ENCODE data around the gene EXPH5. TPM values are rescaled to one million over a fixed set of nuclear protein-coding genes. Genes with fewer than 3 reads are reported as not detected.

The EXPH5 gene
- total and polyA plus RNA-seq, 7 donors = 0.36 to 2.4 (median 0.55) TPM

DNA sequence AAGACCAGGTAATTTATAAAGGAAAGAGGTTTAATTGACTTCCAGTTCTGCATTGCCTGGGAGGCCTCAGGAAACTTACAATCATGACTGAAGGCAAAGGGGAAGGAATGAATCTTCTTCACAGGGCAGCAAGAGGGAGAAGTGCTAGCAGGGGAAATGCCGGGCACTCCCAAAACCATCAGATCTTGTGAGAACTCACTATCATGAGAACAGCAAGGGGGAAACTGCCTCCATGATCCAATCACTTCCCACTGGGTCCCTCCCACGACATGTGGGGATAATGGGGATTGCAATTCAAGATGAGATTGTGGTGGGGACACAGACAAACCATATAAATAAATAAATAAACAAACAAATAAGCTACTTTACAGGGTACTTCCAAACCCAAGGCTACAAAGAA lies 28.8 kb upstream of the EXPH5 start:
- H3K9me3 ChIP-seq = no peaks in the 10 kb centered on the region
- 39 to 80% methylated on average over 2 of the region's 2 CpGs for WGBS, 2 donors

DNA sequence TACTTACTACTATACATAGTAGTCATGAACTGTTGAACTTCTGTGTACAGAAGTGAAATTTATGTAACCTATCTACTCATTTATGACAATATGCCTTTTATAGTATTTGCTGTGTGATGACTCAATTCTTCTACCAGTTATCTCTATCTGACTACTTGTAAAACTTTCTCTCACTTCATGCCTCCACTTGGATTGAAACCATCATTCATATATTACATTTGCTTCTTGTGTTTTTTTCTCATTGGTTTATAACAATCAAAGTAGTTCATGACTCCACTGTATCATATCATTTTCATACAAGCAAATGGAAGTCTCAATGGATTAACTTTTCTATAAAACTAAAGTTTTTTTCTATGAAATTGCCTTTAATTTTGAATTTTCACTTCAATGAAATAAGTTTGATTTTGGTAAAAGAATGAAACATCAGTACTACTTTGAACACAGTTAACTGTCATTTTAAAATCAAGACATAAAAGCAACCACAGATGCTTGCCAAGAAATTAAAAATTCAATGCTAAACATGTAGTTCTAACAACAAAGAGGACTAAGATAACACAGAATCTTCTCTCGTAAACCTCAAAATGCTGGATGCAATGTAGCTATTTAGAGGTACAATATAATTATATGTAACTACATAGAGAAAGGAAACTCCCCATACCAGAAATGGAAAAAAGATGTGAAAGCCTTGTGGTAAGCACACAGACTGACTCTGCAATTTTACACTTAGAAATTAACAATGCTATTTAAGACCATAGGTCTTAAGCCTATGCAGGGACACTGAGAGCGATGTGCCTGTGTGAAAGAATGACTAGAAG lies 27.6 kb upstream of the EXPH5 start:
- intact Hi-C loops (cut with DNase I) = no loop called here
- no peaks in the 10 kb centered on the region for H3K36me3 ChIP-seq
- DNase-seq = no peak
- H3K9me3 ChIP-seq = no peaks in the 10 kb centered on the region
- TF ChIP-seq POLR2A (IDR thresholded peaks at IDR 0.05) = no peak
- TF ChIP-seq POLR2AphosphoS5 (IDR thresholded peaks at IDR 0.05) = no peak
- TF ChIP-seq CTCF (IDR thresholded peaks at IDR 0.05) = no peak
- TF ChIP-seq EP300 (IDR thresholded peaks at IDR 0.05) = no peak
- H3K4me3 ChIP-seq = no peak overlapping the region
- 53% methylated on average over 2 of the region's 2 CpGs for WGBS, 2 donors
- H3K27ac ChIP-seq = no peak overlapping the region
- no peaks in the 10 kb centered on the region for H3K27me3 ChIP-seq
- no peaks in the 10 kb centered on the region for H3K4me1 ChIP-seq

More for the DNA sequence above, 28.8 kb upstream of the EXPH5 start:
- no peaks in the 10 kb centered on the region for H3K4me1 ChIP-seq
- no peak overlapping the region for H3K27ac ChIP-seq
- no peak for DNase-seq
- no peaks in the 10 kb centered on the region for H3K36me3 ChIP-seq
- no peaks in the 10 kb centered on the region for H3K27me3 ChIP-seq
- TF ChIP-seq EP300 (IDR thresholded peaks at IDR 0.05) (no peak), POLR2A (IDR thresholded peaks at IDR 0.05) (no peak), POLR2AphosphoS5 (IDR thresholded peaks at IDR 0.05) (no peak), CTCF (IDR thresholded peaks at IDR 0.05) (no peak)
- intact Hi-C loops (cut with DNase I) = no loop called here
- H3K4me3 ChIP-seq = no peak overlapping the region

- WGBS, 2 donors = 86 to 94% methylated on average over 1 of the region's 1 CpG
- DNase-seq = no peak
- Histone ChIP-seq H3K9me3 (no peaks in the 10 kb centered on the region), H3K27ac (no peak overlapping the region), H3K4me1 (no peaks in the 10 kb centered on the region), H3K4me3 (no peak overlapping the region), H3K27me3 (no peaks in the 10 kb centered on the region), H3K36me3 (no peaks in the 10 kb centered on the region)
- no peak for TF ChIP-seq EP300 (IDR thresholded peaks at IDR 0.05)
- no peak for TF ChIP-seq POLR2AphosphoS5 (IDR thresholded peaks at IDR 0.05)
- TF ChIP-seq CTCF (IDR thresholded peaks at IDR 0.05) = no peak
- TF ChIP-seq POLR2A (IDR thresholded peaks at IDR 0.05) = no peak
- intact Hi-C loops (cut with DNase I) = no loop called here
Observed at GRCh38 chr11:108618529-108618928, 25.0 kb upstream of the EXPH5 start.

GRCh38 chr11:108617055-108617454 lies 23.5 kb upstream of the EXPH5 start:
- Histone ChIP-seq H3K4me1 (no peaks in the 10 kb centered on the region), H3K36me3 (no peaks in the 10 kb centered on the region), H3K4me3 (no peak overlapping the region), H3K27ac (no peak overlapping the region), H3K9me3 (no peaks in the 10 kb centered on the region), H3K27me3 (no peaks in the 10 kb centered on the region)
- 84 to 88% methylated on average over 4 of the region's 4 CpGs for WGBS, 2 donors
- no peak for DNase-seq
- TF ChIP-seq POLR2A (IDR thresholded peaks at IDR 0.05) (no peak), CTCF (IDR thresholded peaks at IDR 0.05) (no peak), EP300 (IDR thresholded peaks at IDR 0.05) (no peak), POLR2AphosphoS5 (IDR thresholded peaks at IDR 0.05) (no peak)
- intact Hi-C loops (cut with DNase I) = no loop called here

All from sigmoid colon (tissue), 7 donors.